NOMO-1 treated with DMSO at 0.1 percent for 48 hours (cell line): Measurements from ENCODE around the gene CCDC92.
"Not testable (repeated sequence)": the region's sequence is repeated elsewhere in the genome, so short reads cannot be mapped to it uniquely, and the experiment has no call there.

Source experiments
- DNase-seq: peaks from one replicate; lab custom pipeline; 2025; ENCODE audit not compliant: unreplicated experiment; lab: John Stamatoyannopoulos, UW

CCDC92 gene

DNA sequence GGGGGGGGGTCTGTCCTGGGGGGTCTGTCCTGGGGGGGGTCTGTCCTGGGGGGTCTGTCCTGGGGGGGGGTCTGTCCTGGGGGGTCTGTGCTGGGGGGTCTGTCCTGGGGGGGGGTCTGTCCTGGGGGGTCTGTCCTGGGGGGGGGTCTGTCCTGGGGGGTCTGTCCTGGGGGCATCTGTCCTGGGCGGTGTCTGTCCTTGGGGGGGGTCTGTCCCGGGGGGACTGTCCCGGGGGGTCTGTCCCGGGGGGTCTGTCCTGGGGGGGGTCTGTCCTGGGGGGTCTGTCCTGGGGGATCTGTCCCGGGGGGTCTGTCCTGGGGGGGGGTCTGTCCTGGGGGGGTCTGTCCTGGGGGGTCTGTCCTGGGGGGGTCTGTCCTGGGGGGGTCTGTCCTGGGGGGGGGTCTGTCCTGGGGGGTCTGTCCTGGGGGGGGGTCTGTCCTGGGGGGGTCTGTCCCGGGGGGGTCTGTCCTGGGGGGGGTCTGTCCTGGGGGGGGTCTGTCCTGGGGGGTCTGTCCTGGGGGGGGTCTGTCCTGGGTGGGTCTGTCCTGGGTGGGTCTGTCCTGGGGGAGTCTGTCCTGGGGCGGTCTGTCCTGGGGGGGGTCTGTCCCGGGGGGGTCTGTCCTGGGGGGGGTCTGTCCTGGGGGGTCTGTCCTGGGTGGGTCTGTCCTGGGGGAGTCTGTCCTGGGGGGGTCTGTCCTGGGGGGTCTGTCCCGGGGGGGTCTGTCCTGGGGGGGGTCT, 60.8 kb downstream of the CCDC92 start:
- DNase-seq, result not testable (repeated sequence)

DNA sequence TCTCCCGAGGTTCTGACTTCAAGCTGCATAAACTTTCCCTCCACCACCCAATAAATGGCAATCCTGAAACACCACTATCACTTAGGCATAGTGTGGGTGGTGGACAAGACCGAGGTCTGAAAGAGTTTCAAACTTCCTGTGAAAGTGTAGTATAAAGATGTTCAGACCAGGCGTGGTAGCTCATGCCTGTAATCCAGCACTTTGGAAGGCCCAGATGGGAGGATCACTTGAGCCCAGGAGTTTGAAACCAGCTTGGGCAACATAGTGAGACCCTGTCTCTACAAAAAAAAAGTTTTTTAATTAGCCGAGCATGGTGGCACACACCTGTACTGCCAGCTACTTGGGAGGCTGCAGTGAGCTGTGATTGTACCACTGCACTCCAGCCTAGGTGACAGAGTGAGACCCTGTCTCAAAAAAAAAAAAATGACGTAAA, 61.9 kb downstream of the CCDC92 start:
- peak; percentile 27 for DNase-seq

DNA sequence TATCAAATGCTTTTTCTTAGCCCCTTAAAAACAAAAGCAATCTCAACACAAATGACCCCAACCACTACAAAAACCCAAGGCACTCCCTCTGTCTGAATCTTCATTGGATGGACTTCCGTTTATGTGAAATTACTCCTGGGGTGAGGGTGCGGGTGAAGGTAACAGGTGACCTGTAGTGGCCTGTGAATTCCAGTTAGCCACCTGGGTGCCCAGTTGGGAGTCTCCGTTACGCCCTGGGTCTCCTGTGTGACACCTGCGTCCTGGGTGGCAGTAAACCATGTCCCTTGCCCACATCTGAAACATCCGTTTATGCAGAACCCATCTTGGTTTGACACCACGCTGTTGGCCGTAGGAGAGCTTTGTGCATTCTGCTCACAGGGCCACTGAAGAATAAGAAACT, 62.6 kb downstream of the CCDC92 start:
- DNase-seq, result no peak

DNA sequence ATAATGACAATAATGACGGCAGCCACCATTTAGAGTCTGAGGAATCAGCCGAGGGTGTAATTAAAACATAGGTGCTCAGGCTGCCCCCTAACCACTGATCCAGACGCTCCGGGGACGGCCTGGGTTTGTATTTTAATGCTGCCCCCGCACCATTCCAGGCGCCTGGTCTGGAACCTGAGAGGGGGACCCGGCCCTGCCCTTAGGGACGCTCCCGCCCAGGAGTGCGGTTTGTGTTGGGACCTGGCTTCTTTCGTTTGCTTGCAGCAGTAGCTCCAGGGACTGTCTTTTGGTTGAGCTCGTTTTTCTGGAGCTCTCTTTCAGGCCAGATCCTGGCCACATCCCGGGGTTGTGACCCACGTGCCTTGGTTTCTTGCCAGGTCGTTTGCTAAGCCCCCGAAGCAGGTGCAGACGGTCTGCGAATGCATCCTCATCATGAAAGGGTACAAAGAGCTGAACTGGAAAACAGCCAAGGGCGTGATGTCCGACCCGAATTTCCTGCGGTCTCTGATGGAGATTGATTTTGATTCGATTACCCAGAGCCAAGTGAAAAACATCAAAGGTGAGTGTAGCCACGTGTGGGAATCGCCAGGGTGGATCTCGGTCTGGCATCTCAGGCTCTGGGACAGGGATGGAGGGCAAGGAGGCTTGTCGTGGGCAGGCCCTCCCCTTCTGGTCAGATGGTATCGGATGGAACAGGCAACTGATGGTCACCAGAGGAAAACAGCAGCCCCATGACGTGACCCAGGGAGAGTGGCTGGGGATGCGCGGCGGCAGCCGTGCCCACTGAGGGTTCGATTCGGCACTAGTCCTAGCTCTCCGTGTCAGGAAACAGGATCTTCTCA, 63.5 kb downstream of the CCDC92 start:
- DNase-seq, result no peak

DNA sequence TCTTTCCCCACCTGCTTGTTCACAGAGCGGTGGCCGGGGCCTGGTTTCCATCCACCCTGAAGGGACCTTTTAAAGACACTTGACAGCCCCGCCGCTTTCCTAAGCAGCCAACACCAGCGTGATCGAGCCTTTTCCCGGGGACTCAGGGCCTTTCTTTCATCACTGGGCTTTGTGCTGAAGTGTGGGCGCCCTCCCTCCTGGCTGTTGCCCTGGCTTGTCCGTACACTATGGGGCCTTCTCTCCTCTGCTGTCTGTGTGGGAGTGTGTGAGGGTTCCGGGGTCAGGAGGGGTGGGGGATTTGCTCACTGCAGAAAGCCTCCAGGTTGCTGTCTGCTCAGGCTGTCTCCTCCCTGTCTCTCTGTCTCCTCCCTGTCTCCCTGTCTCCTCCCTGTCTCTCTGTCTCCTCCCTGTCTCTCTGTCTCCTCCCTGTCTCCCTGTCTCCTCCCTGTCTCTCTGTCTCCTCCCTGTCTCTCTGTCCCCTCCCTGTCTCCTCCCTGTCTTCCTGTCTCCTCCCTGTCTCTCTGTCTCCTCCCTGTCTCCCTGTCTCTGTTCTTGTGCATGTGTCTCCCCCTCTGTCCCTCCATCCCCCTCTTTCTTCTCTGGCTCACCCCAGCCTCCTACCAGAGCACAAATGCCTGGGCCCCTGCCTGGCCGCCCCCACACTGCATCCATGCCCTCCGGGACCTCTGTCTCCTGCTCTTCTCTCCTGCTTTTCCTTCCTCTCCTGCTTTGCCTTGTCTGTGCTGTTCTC, 64.7 kb downstream of the CCDC92 start:
- DNase-seq, result no peak

DNA sequence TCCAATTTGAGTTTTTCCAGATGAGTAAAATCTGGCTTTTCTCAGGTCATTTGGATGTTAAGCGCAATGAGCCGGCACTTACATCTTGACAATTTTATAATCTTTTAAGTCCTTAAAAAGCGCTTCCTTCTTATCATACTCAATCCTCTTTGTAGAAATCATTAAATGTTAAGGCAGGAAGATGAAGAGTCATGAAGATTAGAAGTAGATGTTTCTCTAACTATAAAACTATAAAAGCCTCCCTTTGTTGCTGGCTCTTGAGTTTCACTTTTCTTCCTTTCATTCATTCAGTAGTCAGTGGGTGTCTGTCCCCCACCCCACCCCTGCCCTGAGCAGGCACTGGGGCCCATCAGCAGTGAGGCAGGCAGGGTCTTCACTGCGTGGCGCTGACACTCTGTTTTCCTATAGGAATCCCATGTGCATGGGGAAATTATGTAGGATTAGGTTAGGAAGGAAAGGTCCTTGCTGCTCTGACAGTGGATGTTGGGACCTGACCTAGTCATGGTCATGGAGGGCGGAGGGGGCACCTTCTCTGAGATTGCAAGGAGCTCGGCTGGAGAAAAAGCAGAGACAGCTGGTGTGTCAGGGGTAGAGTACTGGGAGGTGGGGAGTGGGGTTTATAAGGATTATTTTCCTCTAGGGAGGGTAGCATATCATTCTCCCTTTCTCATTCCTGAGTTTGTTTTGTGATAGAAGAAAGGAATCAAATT, 65.8 kb downstream of the CCDC92 start:
- DNase-seq, result no peak

DNA sequence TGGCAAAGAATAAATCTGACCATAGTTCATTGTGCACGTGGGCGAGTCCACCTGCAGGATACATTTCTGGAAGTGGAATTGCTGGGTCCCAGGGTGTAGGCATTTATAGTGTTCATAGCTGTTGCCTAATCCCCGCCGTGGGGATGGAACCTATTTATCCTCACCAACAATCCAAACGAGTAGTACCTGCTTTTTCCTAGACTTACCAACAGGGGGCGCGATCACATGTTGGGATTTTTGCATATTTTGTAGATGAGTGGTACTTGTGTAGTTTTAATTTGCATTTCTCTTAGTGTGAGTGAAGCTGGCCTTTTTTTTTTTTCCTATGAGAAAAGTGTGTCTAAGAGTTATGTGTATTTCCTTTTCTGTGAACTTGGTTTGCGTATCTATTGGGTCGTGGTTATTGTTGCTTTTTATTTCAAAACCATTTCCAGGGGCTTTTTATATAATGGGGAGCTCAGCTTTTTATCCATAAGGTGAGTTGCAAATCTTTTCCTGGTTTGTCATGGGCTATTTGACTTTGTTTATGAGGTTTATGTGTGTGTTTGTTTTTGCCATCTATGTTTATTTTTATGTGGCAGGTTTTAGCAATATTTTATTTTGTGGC, 67.2 kb downstream of the CCDC92 start:
- DNase-seq, result peak; percentile 41

DNA sequence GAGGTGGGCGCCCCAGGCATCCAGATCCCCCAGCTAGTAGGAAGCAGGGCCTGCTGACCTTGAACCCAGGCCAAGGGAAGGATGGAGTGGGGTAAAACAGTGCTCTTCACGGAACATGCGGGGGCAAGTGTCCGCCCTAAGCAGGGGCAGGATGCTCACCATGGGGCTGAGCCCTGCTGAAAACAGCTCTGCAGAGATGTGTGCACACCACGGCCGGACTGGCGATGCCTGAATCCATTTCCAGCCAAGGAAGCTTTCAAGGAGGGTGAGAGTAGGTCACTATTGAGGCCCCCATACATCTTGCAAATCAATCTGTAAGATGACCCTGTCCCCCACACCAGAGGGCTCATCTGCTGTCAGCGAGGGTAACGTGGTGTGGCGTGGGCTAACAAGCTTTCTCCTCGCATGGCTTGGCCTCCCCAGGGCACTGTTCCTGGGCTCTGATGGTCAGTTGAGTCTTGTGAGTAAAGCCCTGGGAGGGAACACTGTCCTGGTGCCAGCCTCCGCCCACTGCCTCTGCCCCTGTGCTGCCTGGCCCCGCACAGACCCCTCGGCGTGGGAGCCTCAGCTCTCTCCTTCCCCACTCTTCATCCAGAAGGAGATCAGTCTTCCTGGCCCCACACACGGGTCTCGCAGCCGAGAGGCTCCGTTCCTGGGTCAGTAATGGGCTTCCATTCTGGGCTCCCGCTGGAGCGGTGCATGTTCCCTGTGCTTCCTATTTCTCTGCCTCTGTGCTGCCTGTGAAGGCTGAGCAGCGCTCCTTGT, 69.1 kb downstream of the CCDC92 start:
- no peak for DNase-seq

DNA sequence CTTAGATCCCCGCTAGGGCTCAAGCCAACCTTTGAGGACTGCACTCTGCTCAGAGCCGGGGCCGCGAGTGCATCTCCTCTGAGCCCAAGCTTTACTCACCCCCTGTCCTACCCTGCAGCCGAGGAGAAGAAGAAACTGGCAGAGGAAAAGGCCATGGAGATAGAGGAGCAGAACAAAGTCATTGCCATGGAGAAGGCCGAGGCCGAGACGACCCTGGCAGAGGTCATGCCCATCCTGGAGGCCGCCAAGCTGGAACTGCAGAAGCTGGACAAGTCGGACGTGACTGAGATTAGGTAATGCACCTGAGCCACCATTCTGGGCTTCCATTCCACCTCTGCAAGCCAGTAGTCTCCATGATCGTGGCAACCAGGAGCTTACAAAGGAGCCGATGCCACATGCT, 69.8 kb downstream of the CCDC92 start:
- DNase-seq, result no peak

DNA sequence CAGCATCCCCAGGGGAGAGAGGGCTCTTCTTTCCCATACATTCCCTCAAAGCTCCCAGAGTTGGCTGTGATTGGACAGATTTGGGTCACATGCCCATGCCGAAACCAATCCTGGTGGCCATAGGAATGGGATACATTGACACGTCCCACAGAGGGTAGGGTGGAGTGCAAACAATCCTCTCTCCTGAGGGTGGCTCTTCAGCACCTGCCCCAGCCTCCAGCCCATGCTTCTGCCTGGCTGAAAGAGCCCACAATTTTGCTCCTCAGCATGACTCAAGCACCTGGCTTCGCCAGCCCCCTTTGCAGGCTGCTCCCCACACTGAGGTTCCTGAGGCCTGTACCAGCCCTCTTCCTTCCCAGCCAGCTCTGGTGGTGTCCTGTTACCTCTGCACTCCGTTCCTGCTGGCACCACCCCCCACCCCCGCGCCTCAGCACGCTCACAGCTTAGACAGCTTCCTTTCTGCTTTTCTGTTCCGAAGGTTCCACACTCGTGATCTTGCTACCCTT, 71.7 kb downstream of the CCDC92 start:
- no peak for DNase-seq

DNA sequence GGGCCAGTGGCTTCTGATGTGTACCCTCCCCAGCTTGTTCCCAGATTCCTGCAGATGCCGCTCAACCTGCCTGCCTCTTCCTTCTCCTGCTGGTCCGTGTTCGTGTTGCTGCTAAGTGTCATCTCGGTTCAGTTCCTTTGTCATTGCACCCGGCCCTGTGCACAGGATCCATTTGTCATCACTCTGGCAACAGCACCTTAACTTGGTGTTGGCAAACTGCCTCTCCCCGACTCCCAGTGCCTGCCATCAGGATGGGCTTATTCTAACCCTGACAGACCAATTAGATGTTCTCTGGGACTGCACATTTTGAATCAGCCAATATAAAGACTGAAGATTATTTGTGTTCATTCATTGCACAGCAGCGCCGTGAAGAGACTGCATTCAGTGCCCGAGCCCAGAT, 73.3 kb downstream of the CCDC92 start:
- no peak for DNase-seq

DNA sequence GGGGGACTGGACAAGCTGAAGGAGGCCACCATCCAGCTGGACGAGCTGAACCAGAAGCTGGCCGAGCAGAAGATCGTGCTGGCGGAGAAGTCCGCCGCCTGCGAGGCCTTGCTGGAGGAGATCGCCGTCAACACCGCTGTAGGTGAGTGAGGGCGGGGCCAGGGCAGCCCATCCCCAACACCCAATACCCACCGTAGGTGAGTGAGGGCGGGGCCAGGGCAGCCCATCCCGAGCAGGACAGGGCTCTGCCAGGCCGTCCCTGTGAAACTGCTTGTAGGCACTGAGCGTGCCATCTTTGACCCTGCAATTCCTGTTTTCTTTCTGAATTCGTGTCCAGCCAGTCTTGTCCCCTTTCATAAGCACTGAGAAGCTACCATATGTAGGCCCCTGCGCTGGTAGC, 74.0 kb downstream of the CCDC92 start:
- no peak for DNase-seq

DNA sequence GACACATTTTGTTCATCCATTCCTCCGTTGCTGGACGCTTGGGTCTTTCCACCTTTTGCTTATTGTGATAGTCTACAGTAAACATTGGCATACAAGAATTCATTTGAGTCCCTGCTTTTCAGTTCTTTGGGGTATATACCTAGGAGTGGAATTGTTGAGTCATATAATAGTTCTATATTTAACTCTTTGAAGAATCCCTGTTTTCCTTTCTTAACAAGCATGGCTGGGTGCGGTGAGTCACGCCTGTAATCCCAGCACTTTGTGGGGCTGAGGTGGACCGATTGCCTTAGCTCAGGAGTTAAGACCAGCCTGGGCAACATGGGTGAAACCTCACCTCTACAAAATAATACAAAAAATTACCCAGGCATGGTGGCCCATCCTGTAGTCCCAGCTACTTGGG, 75.4 kb downstream of the CCDC92 start:
- no peak for DNase-seq

DNA sequence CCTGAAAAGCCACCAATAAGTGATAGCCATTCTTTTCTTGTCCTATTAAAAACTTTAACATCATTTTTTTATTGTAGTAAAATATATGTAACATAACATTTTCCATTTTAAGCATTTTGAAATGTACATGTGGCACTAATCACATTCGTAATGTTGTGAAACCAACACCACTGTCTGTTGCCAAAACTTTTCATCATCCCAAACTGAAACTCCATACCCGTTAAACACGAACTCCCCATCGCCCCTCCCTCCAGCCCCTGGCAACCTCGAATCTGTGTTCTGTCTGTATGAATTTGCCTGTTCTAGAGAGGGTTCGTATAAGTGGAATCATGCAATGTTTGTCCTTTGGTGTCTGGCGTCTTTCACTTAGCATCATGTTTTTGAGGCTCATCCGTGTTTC, 75.9 kb downstream of the CCDC92 start:
- DNase-seq, result no peak

DNA sequence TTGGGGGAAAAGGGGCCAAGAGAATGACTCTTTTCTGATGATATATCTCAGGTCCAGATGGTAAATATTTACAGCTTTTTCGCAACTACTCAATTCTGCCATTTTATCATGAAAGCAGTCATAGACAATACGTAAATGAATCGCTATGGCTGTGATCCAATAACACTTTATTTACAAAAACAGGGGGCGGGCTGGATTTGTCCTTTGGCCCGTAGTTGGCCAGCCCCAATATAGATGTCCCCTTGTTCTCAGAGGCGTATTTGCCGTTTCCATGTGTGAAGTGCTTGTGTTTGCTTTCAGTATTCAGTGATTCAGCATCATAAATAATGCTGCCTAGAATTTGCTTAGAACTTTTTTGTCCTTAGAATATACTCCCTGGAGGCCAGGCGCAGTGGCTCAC, 77.2 kb downstream of the CCDC92 start:
- no peak for DNase-seq

DNA sequence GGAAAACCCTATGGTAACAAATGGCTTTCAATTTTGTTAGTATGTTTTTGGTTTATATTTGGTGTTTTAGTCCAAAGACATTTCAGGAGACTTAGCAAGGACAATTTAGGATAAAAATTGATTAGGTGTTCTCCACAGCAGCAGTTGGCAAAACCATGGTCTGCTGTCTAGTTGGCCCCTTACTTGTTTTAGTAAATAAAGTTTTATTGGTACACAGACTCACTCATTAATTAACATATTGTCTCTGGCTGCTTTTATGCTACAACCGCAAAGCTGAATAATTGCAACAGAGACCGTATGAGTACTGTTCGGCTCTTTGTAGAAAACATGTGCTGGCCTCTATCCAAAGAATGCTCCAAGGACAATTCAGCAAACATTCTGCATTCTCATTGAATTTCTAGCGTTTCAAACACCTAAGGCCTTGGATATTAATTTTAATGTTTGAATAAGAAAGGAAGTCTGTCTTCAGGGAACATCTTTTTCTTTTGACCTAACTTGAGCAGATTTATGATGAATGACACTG, 77.7 kb downstream of the CCDC92 start:
- no peak for DNase-seq

DNA sequence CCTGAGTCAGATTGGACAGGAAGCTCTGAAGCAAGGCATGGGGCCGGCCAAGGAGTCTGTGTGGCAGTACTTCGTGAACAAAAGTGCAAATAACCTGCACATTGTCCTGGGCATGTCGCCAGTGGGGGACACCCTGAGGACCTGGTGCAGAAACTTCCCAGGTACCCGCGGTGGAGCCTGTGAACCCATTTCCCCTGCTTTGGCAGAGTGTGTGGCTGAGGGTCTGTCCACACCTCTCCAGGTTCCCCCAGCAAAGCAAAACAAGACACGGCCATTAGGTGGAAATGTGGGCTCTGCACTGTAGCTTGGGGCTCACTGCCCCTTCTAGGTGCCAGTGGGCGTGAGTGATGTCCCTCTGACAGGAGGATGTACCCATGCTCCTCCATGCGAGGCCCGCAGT, 79.4 kb downstream of the CCDC92 start:
- no peak for DNase-seq

DNA sequence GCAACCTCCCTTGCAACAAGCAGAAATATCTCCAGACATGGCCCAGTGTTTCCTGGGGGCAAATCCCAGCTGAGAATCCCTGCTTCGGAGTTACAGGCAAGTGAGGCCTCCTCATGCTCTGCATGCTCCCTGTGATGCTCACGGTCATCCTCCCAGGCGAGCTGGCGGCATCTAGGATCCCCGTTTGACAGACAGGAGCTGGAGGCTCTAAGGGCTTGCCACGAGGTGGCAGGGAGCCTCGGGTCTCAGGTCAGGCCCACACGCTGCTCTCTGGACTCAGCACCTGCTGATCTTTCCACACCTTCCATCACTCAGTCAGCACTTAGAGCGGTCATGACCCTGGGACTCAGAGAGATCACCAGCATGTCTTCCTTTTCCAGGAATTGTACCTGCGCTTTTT, 79.8 kb downstream of the CCDC92 start:
- DNase-seq, result no peak

DNA sequence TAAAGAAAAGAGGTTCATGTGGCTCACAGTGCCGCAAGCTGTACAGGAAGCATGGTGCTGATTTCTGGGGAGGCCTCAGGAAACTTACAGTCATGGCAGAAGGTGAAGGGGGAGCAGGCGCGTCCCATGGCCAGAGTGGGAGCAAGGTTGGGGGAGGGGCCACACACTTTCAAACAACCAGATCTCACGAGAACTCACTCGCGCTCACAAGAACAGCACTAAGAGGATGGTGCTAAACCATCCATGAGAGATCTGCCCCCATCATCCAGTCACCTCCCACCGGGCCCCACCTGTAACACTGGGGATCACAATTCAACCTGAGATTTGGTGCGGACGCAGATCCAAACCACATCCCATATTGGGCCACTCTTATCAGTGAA, 80.5 kb downstream of the CCDC92 start:
- DNase-seq, result no peak
